Measurements from ENCODE around the gene MYCBPAP. TPM values are rescaled to one million over a fixed set of nuclear protein-coding genes. Genes with fewer than 3 reads are reported as not detected.
"Not testable (repeated sequence)": the region's sequence is repeated elsewhere in the genome, so short reads cannot be mapped to it uniquely, and the experiment has no call there.

MYCBPAP gene
- total RNA-seq, 6 experiments from 2014 or later, result 0.51 TPM; not detected in 5

GRCh38 chr17:50474523-50474922, 33.7 kb upstream of the MYCBPAP start:
- ATAC-seq (peak; percentile 2 to 21 (median 10)), DNase-seq (peak in 2 of 3 donors; percentile 76 to 77)
- Histone ChIP-seq H3K27ac (peak overlapping the region in 1 of 3 donors; percentile 79), H3K4me3 (no peak overlapping the region), H3K4me1 (peaks cover 0 to 54% (median 14%) of the 10 kb centered on the region in 4 donors), H3K36me3 (peaks cover 0 to 8% (median 0%) of the 10 kb centered on the region in 4 donors), H3K9me3 (no peaks in the 10 kb centered on the region), H3K27me3 (no peaks in the 10 kb centered on the region)
- WGBS (ENCODE audit: insufficient coverage, low coverage, low lambda C conversion rate, missing lambda C conversion rate), result 37% methylated on average over 5 of the region's 6 CpGs
- TF ChIP-seq POLR2A (IDR thresholded peaks at IDR 0.05) (no peak), CTCF (IDR thresholded peaks at IDR 0.05) (no peak)
- intact Hi-C loops (cut with DNase I), result no loop called here

- Histone ChIP-seq H3K4me1 (peaks cover 0 to 62% (median 17%) of the 10 kb centered on the region in 4 donors), H3K4me3 (peak overlapping the region in 2 of 3 donors; percentile 46 to 47), H3K27ac (peak overlapping the region in 2 of 3 donors; percentile 13 to 79), H3K27me3 (no peaks in the 10 kb centered on the region), H3K36me3 (peaks cover 0 to 8% (median 0%) of the 10 kb centered on the region in 4 donors), H3K9me3 (no peaks in the 10 kb centered on the region)
- ATAC-seq (no peak), DNase-seq (no peak)
- TF ChIP-seq CTCF (IDR thresholded peaks at IDR 0.05) (no peak), POLR2A (IDR thresholded peaks at IDR 0.05) (no peak)
- intact Hi-C loops (cut with DNase I), result loop anchor here in 1 of 2 donors (5.0 kb wide), 1 partner anchor 48 kb away; the partner anchor contains the start of gene ACSF2
- 54% methylated on average over 4 of the region's 4 CpGs for WGBS (ENCODE audit: insufficient coverage, low coverage, low lambda C conversion rate, missing lambda C conversion rate)
Observed at GRCh38 chr17:50475362-50475761, 32.9 kb upstream of the MYCBPAP start.

GRCh38 chr17:50475775-50476544, 32.3 kb upstream of the MYCBPAP start:
- Histone ChIP-seq H3K27ac (peak overlapping the region; percentile 43 to 92 (median 79)), H3K4me1 (peaks cover 0 to 64% (median 17%) of the 10 kb centered on the region in 4 donors), H3K4me3 (peak overlapping the region in 2 of 3 donors; percentile 46 to 47)
- WGBS (ENCODE audit: insufficient coverage, low coverage, low lambda C conversion rate, missing lambda C conversion rate), result 16% methylated on average over 25 of the region's 33 CpGs
- ATAC-seq (peak; percentile 25 to 44 (median 28)), DNase-seq (peak in 1 of 3 donors; percentile 69)
- H3K27me3 ChIP-seq, H3K9me3 ChIP-seq, H3K36me3 ChIP-seq: not testable (repeated sequence)
- intact Hi-C loops (cut with DNase I), result loop anchor here in 1 of 2 donors (5.0 kb wide), 1 partner anchor 49 kb away; the partner anchor contains the start of gene ACSF2

GRCh38 chr17:50476545-50477315, 31.5 kb upstream of the MYCBPAP start:
- Histone ChIP-seq H3K27me3 (no peaks in the 10 kb centered on the region), H3K9me3 (no peaks in the 10 kb centered on the region), H3K4me3 (peak overlapping the region in 2 of 3 donors; percentile 46 to 47), H3K27ac (peak overlapping the region; percentile 43 to 92 (median 79)), H3K4me1 (peaks cover 0 to 56% (median 17%) of the 10 kb centered on the region in 4 donors), H3K36me3 (peaks cover 0 to 8% (median 0%) of the 10 kb centered on the region in 4 donors)
- TF ChIP-seq POLR2A (IDR thresholded peaks at IDR 0.05) (peak; percentile 26), CTCF (IDR thresholded peaks at IDR 0.05) (no peak)
- DNase-seq (peak in 2 of 3 donors; percentile 73 to 83), ATAC-seq (peak; percentile 13 to 39 (median 24))
- WGBS (ENCODE audit: insufficient coverage, low coverage, low lambda C conversion rate, missing lambda C conversion rate), result 41% methylated on average over 10 of the region's 18 CpGs
- intact Hi-C loops (cut with DNase I), result loop anchor here in 1 of 2 donors (5.0 kb wide), 1 partner anchor 49 kb away; the partner anchor contains the start of gene ACSF2

Data from right lobe of liver (tissue), 6 donors.